Fibroblast of mammary gland (primary cell): Measurements from ENCODE around the gene TCOF1.
A peak's percentile ranks its signal among the peaks of the same experiment; 100 is the strongest.

Source experiments
- DNase-seq: peaks from one replicate; pipeline ENCODE4 v3.0.0-alpha.2; 2010; ENCODE audit warnings: low read depth
- H3K4me3 ChIP-seq: 2 replicates; pipeline ENCODE4 v1.5.1; 2011; ENCODE audit warnings: low read depth, mild to moderate bottlenecking, low read length, moderate library complexity; ENCODE audit not compliant: control insufficient read depth
- CTCF ChIP-seq: conservative IDR thresholded peaks from 2 replicates; pipeline ENCODE4 v1.5.1; 2011; ENCODE audit warnings: low read depth, low read length, inconsistent platforms; ENCODE audit not compliant: control insufficient read depth, insufficient read depth

Gene TCOF1

GRCh38 chr5:150349681-150350275 is 7.7 kb upstream of the TCOF1 start:
- no peak overlapping the region for H3K4me3 ChIP-seq
- DNase-seq = no peak
- TF ChIP-seq CTCF = no peak

GRCh38 chr5:150350524-150351344 is 6.8 kb upstream of the TCOF1 start:
- H3K4me3 ChIP-seq = no peak overlapping the region
- peak; percentile 81 for DNase-seq
- TF ChIP-seq CTCF = peak; percentile 72

GRCh38 chr5:150352244-150353031 is 5.1 kb upstream of the TCOF1 start:
- no peak overlapping the region for H3K4me3 ChIP-seq
- TF ChIP-seq CTCF = no peak
- DNase-seq = no peak

- H3K4me3 ChIP-seq = no peak overlapping the region
- no peak for TF ChIP-seq CTCF
- no peak for DNase-seq
Measured at GRCh38 chr5:150353032-150353675, 4.3 kb upstream of the TCOF1 start.

- DNase-seq = no peak
- no peak for TF ChIP-seq CTCF
- no peak overlapping the region for H3K4me3 ChIP-seq
Measured at GRCh38 chr5:150355791-150356190, 1.7 kb upstream of the TCOF1 start.

GRCh38 chr5:150356575-150357294 is 762 bp upstream of the TCOF1 start:
- peak overlapping the region; percentile 42 for H3K4me3 ChIP-seq
- no peak for DNase-seq
- no peak for TF ChIP-seq CTCF
